ENCODE data around the gene FCMR.
A peak's percentile ranks its signal among the peaks of the same experiment; 100 is the strongest.

The FCMR gene

DNA sequence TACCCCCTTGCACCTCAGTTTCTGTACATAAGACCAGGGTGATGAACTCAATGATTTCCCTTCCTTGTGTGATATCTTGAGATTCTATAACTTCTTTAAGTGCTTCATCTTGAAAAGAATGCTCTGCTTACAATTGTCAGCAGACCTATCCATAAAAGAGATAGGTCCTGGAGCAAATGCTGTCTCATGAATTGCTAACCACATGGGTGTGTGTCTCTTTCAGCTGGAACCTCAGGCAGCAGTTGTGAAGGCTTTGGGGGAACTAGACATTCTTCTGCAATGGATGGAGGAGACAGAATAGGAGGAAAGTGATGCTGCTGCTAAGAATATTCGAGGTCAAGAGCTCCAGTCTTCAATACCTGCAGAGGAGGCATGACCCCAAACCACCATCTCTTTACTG, 53.5 kb downstream of the FCMR start:
- Histone ChIP-seq H3K36me3 (no peaks in the 10 kb centered on the region), H3K4me1 (no peaks in the 10 kb centered on the region), H3K27me3 (no peaks in the 10 kb centered on the region), H3K9me3 (no peaks in the 10 kb centered on the region), H3K4me3 (no peak overlapping the region), H3K27ac (no peak overlapping the region)
- DNase-seq = no peak
- intact Hi-C loops (cut with DNase I; ENCODE audit: low total_unique reads) = no loop called here
- TF ChIP-seq, protein P1, sequence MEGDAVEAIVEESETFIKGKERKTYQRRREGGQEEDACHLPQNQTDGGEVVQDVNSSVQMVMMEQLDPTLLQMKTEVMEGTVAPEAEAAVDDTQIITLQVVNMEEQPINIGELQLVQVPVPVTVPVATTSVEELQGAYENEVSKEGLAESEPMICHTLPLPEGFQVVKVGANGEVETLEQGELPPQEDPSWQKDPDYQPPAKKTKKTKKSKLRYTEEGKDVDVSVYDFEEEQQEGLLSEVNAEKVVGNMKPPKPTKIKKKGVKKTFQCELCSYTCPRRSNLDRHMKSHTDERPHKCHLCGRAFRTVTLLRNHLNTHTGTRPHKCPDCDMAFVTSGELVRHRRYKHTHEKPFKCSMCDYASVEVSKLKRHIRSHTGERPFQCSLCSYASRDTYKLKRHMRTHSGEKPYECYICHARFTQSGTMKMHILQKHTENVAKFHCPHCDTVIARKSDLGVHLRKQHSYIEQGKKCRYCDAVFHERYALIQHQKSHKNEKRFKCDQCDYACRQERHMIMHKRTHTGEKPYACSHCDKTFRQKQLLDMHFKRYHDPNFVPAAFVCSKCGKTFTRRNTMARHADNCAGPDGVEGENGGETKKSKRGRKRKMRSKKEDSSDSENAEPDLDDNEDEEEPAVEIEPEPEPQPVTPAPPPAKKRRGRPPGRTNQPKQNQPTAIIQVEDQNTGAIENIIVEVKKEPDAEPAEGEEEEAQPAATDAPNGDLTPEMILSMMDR (IDR thresholded peaks at IDR 0.05) = no peak

DNA sequence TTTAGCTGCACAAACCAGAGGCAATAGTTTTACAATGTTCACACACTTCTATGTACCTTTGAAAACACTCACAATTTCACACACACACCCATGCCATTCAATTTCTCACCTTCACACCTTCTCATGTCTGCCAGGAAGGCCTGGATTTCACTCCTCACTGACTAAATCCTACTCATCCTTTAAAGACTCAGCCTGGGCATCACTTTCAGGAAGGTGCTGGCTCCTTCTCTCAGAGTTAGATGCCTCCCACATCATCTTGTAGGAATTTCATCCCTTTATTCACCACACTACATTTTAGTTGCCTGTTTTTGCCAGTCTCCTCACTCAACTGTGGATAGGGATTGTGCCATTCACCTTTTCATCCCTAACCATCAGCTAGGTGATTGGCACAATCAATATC, 54.0 kb downstream of the FCMR start:
- Histone ChIP-seq H3K36me3 (no peaks in the 10 kb centered on the region), H3K9me3 (no peaks in the 10 kb centered on the region), H3K27me3 (no peaks in the 10 kb centered on the region), H3K27ac (no peak overlapping the region), H3K4me3 (no peak overlapping the region), H3K4me1 (no peaks in the 10 kb centered on the region)
- DNase-seq = no peak
- TF ChIP-seq, protein P1 (IDR thresholded peaks at IDR 0.05) = no peak
- intact Hi-C loops (cut with DNase I; ENCODE audit: low total_unique reads) = no loop called here

DNA sequence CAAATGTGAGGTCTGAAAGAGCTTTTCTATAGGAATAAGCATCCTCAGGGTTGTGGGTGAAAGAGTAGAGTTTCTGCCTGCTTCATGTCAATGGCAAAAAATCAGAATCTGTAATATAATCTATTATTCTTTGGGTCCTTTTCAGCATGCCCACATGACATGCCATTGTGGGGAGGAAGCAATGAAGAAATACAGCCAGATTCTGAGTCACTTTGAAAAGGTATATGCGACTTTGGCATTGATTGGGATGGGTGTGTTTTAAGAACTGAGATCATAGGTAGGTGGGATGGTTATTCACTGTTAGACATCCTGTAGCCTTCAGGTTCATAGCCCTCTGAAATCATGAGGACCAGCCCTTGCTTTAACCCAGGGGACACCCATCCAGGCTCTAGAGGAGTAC, 54.5 kb downstream of the FCMR start:
- DNase-seq = no peak
- Histone ChIP-seq H3K36me3 (no peaks in the 10 kb centered on the region), H3K27me3 (no peaks in the 10 kb centered on the region), H3K27ac (no peak overlapping the region), H3K4me1 (no peaks in the 10 kb centered on the region), H3K9me3 (no peaks in the 10 kb centered on the region), H3K4me3 (no peak overlapping the region)
- intact Hi-C loops (cut with DNase I; ENCODE audit: low total_unique reads) = no loop called here
- TF ChIP-seq, protein P1 (IDR thresholded peaks at IDR 0.05) = no peak

DNA sequence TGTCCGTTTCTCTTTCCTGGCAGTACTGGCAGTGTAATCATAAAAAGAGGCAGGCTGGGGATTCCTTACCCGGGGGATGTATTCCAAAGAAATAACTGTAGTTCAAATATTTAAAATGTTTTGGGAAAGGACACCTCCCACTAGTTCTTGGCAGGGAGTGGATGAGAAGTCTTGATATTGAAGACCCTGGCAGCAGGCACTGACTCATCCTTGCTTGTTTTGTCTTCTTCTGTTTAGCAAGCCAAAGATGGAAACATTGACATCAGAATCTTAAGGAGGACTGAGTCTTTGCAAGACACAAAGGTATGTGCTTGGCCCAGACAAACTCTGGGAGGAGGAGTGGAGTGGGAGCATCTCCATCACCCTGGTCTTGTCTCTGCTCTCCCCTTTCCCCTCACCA, 55.7 kb downstream of the FCMR start:
- H3K4me1 ChIP-seq = no peaks in the 10 kb centered on the region
- no peaks in the 10 kb centered on the region for H3K9me3 ChIP-seq
- H3K27ac ChIP-seq = no peak overlapping the region
- H3K27me3 ChIP-seq = peaks cover 0 to 4% of the 10 kb centered on the region in 2 donors
- TF ChIP-seq, protein P1 (IDR thresholded peaks at IDR 0.05) = no peak
- no peaks in the 10 kb centered on the region for H3K36me3 ChIP-seq
- intact Hi-C loops (cut with DNase I; ENCODE audit: low total_unique reads) = no loop called here
- no peak overlapping the region for H3K4me3 ChIP-seq
- no peak for DNase-seq

DNA sequence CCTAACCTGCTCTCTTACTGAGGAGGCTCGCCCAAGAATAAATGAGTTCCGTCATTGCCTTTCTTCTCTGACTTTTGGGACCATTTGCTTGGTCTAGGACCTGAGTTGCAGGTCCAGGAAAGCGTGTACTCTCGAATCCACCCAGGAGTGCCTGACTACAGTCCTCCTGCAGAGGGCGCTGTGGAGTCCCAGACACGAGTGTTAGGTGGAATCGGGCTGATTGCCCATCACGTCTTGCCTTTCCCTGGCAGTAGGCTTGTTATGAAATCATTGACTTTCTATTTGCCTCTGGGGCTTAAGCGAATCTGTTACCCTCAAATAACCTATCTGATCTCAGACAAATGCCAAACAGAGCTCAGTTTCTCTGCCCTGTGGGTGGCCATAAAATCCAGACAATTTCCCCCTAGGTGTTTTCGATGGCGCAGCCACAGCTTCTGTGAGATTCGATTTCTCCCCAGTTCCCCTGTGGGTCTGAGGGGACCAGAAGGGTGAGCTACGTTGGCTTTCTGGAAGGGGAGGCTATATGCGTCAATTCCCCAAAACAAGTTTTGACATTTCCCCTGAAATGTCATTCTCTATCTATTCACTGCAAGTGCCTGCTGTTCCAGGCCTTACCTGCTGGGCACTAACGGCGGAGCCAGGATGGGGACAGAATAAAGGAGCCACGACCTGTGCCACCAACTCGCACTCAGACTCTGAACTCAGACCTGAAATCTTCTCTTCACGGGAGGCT, 56.6 kb downstream of the FCMR start, which contains the start of gene IL20:
TSS of gene IL20 (plus strand) at position 685 of the 733 bp plus-strand sequence. CDS start 230 bp downstream, outside the sequence.
- no peaks in the 10 kb centered on the region for H3K9me3 ChIP-seq
- H3K4me1 ChIP-seq = no peaks in the 10 kb centered on the region
- intact Hi-C loops (cut with DNase I; ENCODE audit: low total_unique reads) = no loop called here
- no peak within 1 kb of the TSS for H3K27ac ChIP-seq
- peak; percentile 59 to 73 for DNase-seq
- no peaks in the 10 kb centered on the region for H3K36me3 ChIP-seq
- TF ChIP-seq, protein P1 (IDR thresholded peaks at IDR 0.05) = peak; percentile 33 to 43
- no peak within 1 kb of the TSS for H3K4me3 ChIP-seq
- H3K27me3 ChIP-seq = peaks cover 0 to 5% of the 10 kb centered on the region in 2 donors

Data from tibial artery (tissue), 4 donors.